Loucy (cell line): ENCODE measurements around the gene NRIP1.

Experiments used
- H2AFZ ChIP-seq: fragments of 200-600 bp; sonication (generic); 2 replicates; pipeline ENCODE4 v1.6.0; 2016; ENCODE audit warnings: antibody characterized with exemption, mild to moderate bottlenecking, low read length, moderate library complexity
- H3F3A ChIP-seq: fragments of 200-600 bp; 2 replicates; pipeline ENCODE4 v1.6.0; 2016; ENCODE audit warnings: antibody characterized with exemption, low read depth, mild to moderate bottlenecking
- H3K27me3 ChIP-seq: fragments of 200-600 bp; sonication (generic); 2 replicates; pipeline ENCODE4 v1.6.1; 2014; ENCODE audit warnings: low read length, mild to moderate bottlenecking; ENCODE audit not compliant: insufficient read depth, poor library complexity, severe bottlenecking
- H3K36me3 ChIP-seq: fragments of 200-600 bp; sonication (generic); 2 replicates; pipeline ENCODE4 v1.6.1; 2016; ENCODE audit warnings: low read length; ENCODE audit not compliant: insufficient read depth
- H3K4me1 ChIP-seq: fragments of 200-600 bp; sonication (generic); 2 replicates; pipeline ENCODE4 v1.5.1; 2014; ENCODE audit warnings: low read length, mild to moderate bottlenecking; ENCODE audit not compliant: insufficient read depth, poor library complexity, severe bottlenecking
- H3K4me2 ChIP-seq: fragments of 200-600 bp; sonication (generic); 2 replicates; pipeline ENCODE4 v1.6.0; 2014; ENCODE audit warnings: antibody characterized with exemption, low read length, low read depth, mild to moderate bottlenecking; ENCODE audit not compliant: poor library complexity, severe bottlenecking
- H3K4me3 ChIP-seq: fragments of 200-600 bp; sonication (generic); 2 replicates; pipeline ENCODE4 v1.5.1; 2014; ENCODE audit warnings: low read length, mild to moderate bottlenecking, mixed read lengths; ENCODE audit not compliant: poor library complexity, severe bottlenecking
- H3K79me2 ChIP-seq: fragments of 200-600 bp; sonication (generic); 2 replicates; pipeline ENCODE4 v1.6.1; 2014; ENCODE audit warnings: low read length; ENCODE audit not compliant: insufficient read depth
- H3K9ac ChIP-seq: fragments of 200-600 bp; sonication (generic); 2 replicates; pipeline ENCODE4 v1.6.0; 2014; ENCODE audit warnings: mild to moderate bottlenecking, low read depth, low read length, moderate library complexity; ENCODE audit not compliant: poor library complexity, severe bottlenecking
- H3K9me2 ChIP-seq: fragments of 200-600 bp; sonication (generic); replicated peaks from 2 replicates; pipeline ENCODE4 v1.6.1; 2016; ENCODE audit warnings: low read depth, low read length, mixed read lengths
- H3K9me3 ChIP-seq: fragments of 200-600 bp; sonication (generic); 2 replicates; pipeline ENCODE4 v1.6.1; 2014; ENCODE audit warnings: mild to moderate bottlenecking, antibody characterized with exemption, low read length, low read depth; ENCODE audit not compliant: insufficient read depth
- H4K20me1 ChIP-seq: fragments of 200-600 bp; sonication (generic); 2 replicates; pipeline ENCODE4 v1.6.0; 2014; ENCODE audit warnings: antibody characterized with exemption, low read length, mild to moderate bottlenecking; ENCODE audit not compliant: insufficient read depth, poor library complexity, severe bottlenecking
- EZH2phosphoT487 ChIP-seq: fragments of 200-600 bp; IDR thresholded peaks from 2 replicates; pipeline ENCODE4 v1.6.1; 2018; ENCODE audit warnings: antibody characterized with exemption, mild to moderate bottlenecking, moderate library complexity, borderline replicate concordance
- TF ChIP-seq, protein P1 (sequence below): fragments of 200-600 bp; sonication (generic); conservative IDR thresholded peaks from 2 replicates; pipeline ENCODE4 v1.5.1; 2014; ENCODE audit warnings: mild to moderate bottlenecking, antibody characterized with exemption, low read length

Gene NRIP1

DNA sequence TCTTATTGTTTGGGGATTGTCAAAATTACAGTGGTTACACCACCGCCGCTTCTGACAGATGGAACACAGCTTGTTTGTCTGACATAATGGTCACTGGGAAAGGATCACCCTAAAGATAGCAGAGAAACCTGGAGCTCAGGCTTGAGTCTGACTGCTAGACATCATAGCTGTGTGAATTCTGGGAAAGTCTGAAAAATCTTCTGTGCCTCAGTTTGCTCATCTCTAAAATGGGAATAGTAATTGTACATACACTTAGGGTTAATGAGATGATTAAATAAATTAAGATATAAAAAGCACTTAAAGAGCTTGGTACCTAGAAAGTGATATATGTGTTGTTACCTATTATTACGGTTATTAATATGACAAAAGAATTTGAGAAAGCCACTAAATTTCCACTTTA lies 39.7 kb upstream of the NRIP1 start:
- no peak overlapping the region for H2AFZ ChIP-seq
- H3K9ac ChIP-seq, result no peak overlapping the region
- H3K4me3 ChIP-seq, result no peak overlapping the region
- no peaks in the 10 kb centered on the region for H3K27me3 ChIP-seq
- no peaks in the 10 kb centered on the region for H3K9me2 ChIP-seq
- no peaks in the 10 kb centered on the region for H3K4me1 ChIP-seq
- no peak overlapping the region for H3K4me2 ChIP-seq
- H4K20me1 ChIP-seq, result no peaks in the 10 kb centered on the region
- TF ChIP-seq, protein P1, sequence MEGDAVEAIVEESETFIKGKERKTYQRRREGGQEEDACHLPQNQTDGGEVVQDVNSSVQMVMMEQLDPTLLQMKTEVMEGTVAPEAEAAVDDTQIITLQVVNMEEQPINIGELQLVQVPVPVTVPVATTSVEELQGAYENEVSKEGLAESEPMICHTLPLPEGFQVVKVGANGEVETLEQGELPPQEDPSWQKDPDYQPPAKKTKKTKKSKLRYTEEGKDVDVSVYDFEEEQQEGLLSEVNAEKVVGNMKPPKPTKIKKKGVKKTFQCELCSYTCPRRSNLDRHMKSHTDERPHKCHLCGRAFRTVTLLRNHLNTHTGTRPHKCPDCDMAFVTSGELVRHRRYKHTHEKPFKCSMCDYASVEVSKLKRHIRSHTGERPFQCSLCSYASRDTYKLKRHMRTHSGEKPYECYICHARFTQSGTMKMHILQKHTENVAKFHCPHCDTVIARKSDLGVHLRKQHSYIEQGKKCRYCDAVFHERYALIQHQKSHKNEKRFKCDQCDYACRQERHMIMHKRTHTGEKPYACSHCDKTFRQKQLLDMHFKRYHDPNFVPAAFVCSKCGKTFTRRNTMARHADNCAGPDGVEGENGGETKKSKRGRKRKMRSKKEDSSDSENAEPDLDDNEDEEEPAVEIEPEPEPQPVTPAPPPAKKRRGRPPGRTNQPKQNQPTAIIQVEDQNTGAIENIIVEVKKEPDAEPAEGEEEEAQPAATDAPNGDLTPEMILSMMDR, result no peak
- TF ChIP-seq EZH2phosphoT487, result no peak
- H3K79me2 ChIP-seq, result no peaks in the 10 kb centered on the region
- H3K9me3 ChIP-seq, result no peaks in the 10 kb centered on the region
- no peaks in the 10 kb centered on the region for H3K36me3 ChIP-seq
- H3F3A ChIP-seq, result no peaks in the 10 kb centered on the region

DNA sequence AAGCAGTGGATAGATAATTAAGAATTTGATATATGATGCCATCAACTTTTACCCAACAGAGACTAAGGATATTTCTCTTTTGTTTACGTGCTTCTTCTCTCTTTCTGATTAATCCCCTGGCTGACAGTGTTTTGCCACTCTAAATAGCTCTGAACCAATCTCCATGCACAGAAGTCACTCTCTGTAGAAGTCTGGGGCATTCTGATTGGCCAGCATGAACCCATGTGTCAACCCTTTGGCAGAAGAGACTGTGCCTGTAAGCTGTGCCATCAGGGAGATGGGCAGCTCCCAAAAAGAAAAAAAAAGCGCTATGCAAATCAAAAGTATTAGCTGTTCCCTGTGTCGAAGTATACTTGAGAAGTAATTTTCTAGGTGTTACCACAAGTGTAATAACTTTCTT lies 34.1 kb upstream of the NRIP1 start:
- Histone ChIP-seq H3K27me3 (no peaks in the 10 kb centered on the region), H3K9me2 (no peaks in the 10 kb centered on the region), H3K4me2 (no peak overlapping the region), H3K9me3 (no peaks in the 10 kb centered on the region), H4K20me1 (no peaks in the 10 kb centered on the region), H3K9ac (no peak overlapping the region), H3K4me1 (peaks cover 6% of the 10 kb centered on the region), H3K36me3 (no peaks in the 10 kb centered on the region), H3K79me2 (no peaks in the 10 kb centered on the region), H3K4me3 (no peak overlapping the region), H3F3A (no peaks in the 10 kb centered on the region), H2AFZ (no peak overlapping the region)
- TF ChIP-seq, protein P1, result no peak
- no peak for TF ChIP-seq EZH2phosphoT487

DNA sequence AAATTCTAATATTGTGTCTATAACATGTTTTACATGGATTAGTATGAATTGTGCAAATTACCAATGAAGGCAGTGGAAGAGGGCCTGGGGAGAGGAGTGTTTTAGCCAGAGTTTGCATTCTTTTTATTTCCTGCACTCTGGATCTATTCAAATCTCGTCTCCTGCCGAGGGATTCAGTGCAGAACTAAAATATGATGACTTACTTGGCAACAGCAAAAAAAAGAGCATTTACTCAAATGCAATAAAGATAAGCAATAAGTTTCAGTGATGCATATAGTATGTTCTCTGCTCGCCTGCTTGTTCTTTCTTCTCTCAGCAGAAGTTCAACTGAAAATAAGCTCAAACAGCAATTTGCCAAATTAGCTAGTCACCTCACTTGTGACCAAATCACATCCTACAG lies 33.4 kb upstream of the NRIP1 start:
- H4K20me1 ChIP-seq, result no peaks in the 10 kb centered on the region
- no peak for TF ChIP-seq EZH2phosphoT487
- TF ChIP-seq, protein P1, result no peak

More for the DNA sequence above, 33.4 kb upstream of the NRIP1 start:
- H3K36me3 ChIP-seq, result no peaks in the 10 kb centered on the region
- H3K27me3 ChIP-seq, result no peaks in the 10 kb centered on the region
- H3K79me2 ChIP-seq, result no peaks in the 10 kb centered on the region
- peaks cover 6% of the 10 kb centered on the region for H3K4me1 ChIP-seq
- no peaks in the 10 kb centered on the region for H3K9me2 ChIP-seq
- no peak overlapping the region for H2AFZ ChIP-seq
- no peak overlapping the region for H3K4me3 ChIP-seq
- no peaks in the 10 kb centered on the region for H3K9me3 ChIP-seq
- H3K9ac ChIP-seq, result no peak overlapping the region
- H3F3A ChIP-seq, result no peaks in the 10 kb centered on the region
- H3K4me2 ChIP-seq, result no peak overlapping the region
